T-helper 2 cell treated with Interferon-gamma antibody and Interleukin-4, amounts not matched to agents 5 μg/mL and 100 μg/mL, for 36 hours (primary cell): ENCODE data around the gene AKAP17A.
A peak's percentile ranks its signal among the peaks of the same experiment; 100 is the strongest.

Experiments used
- DNase-seq: peaks from one replicate; pipeline ENCODE4 v3.0.0; 2021; ENCODE audit warnings: low spot score
- H3K27ac Mint-ChIP-seq: one replicate; pipeline ENCODE4 v1.8.0; 2021; ENCODE audit warnings: mild to moderate bottlenecking, mixed read lengths
- H3K27me3 Mint-ChIP-seq: one replicate; pipeline ENCODE4 v1.8.0; 2021; ENCODE audit warnings: low read depth, mixed read lengths
- H3K36me3 Mint-ChIP-seq: one replicate; pipeline ENCODE4 v1.8.0; 2021; ENCODE audit warnings: low read depth, mixed read lengths
- H3K4me1 Mint-ChIP-seq: one replicate; pipeline ENCODE4 v1.8.0; 2021; ENCODE audit warnings: low read depth, mixed read lengths
- H3K4me3 Mint-ChIP-seq: one replicate; pipeline ENCODE4 v1.8.0; 2022; ENCODE audit warnings: mild to moderate bottlenecking, moderate library complexity, mixed read lengths
- H3K9me3 Mint-ChIP-seq: one replicate; pipeline ENCODE4 v1.8.0; 2021; ENCODE audit warnings: mixed read lengths

The AKAP17A gene

DNA sequence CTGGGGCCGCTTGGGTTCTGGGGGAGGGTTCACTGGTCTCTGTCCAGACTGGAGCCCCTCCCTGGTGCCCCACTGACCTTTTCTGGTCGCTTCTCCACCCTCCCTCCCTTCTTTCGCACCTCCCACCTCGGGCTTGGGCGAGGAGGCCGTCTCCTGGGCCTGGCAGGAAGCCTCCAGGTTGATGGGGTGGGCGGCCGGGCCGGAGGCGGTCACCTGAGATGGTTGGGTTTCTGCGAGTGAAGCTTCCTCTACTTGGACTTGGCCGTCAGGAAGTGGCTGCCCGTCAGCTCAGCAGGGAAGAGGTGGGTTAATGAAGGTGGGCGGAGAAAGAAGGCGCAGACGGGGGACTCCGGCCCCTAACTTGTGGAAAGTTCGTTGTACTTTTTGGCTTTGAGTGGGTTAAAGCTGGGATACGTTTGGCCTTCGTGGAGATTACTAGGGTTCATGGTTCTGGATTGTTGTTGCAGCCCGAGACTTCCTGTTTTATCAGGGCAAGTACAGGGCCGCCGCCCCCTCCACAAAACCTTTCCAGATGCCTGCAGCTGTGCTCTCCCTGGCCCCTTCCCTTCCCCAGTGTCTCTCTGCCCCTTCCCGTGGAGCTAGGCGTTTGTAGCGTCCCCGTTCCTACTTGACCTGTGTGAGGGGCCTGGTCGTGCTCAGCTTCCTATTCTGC is 1.2 kb downstream of the AKAP17A start:
- DNase-seq: peak; percentile 46
- Mint-ChIP-seq H3K4me1 (peaks cover 15% of the 10 kb centered on the region), H3K4me3 (peak overlapping the region; percentile 95), H3K9me3 (no peaks in the 10 kb centered on the region), H3K27ac (peak overlapping the region; percentile 91), H3K36me3 (peaks cover 44% of the 10 kb centered on the region), H3K27me3 (no peaks in the 10 kb centered on the region)

DNA sequence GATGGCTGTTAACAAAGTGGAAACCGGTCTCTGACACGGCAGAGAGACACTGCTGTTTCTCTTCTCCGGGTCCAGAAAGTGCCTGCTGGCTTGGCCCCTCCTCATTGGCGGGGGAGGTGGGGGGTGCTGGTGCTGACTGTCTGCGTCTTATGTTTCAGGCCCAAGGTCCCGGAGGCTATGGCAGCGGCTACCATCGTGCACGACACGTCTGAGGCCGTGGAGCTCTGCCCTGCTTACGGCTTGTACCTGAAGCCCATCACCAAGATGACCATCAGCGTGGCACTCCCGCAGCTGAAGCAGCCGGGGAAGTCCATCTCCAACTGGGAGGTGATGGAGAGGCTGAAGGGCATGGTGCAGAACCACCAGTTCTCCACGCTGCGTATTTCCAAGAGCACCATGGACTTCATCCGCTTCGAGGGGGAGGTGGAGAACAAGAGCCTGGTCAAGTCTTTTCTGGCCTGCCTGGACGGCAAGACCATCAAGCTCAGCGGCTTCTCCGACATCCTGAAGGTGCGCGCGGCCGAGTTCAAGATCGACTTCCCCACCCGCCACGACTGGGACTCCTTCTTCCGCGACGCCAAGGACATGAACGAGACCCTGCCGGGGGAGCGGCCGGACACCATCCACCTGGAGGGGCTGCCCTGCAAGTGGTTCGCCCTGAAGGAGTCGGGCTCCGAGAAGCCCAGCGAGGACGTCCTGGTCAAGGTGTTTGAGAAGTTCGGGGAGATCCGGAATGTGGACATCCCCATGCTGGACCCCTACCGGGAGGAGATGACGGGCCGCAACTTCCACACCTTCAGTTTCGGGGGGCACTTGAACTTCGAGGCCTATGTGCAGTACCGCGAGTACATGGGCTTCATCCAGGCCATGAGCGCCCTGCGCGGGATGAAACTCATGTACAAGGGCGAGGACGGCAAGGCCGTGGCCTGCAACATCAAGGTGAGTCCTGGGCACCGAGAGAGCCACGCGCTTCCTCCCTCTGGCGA is 2.2 kb downstream of the AKAP17A start:
- Mint-ChIP-seq H3K27ac (peak overlapping the region; percentile 85), H3K4me1 (peaks cover 15% of the 10 kb centered on the region), H3K9me3 (no peaks in the 10 kb centered on the region), H3K4me3 (peak overlapping the region; percentile 95), H3K36me3 (peaks cover 49% of the 10 kb centered on the region), H3K27me3 (no peaks in the 10 kb centered on the region)
- peak; percentile 4 for DNase-seq

DNA sequence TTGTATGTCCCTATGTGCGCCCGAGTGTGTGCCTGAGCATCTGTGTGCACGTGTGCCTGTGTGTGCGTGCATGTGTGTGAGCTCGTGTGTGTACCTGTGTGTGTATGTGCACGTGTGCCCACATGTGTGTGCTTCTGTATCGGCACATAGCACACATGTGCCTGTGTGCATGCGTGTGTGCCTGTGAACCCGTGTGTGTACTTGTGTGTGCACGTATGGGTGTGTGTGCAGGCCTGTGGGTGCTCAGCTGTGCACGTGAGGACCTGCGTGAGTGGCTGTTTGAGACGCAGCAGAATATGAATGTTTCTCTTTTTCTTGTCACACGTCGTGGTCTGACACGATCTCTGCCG is 4.3 kb downstream of the AKAP17A start:
- no peaks in the 10 kb centered on the region for H3K27me3 Mint-ChIP-seq
- peaks cover 10% of the 10 kb centered on the region for H3K4me1 Mint-ChIP-seq
- no peaks in the 10 kb centered on the region for H3K9me3 Mint-ChIP-seq
- H3K4me3 Mint-ChIP-seq: no peak overlapping the region
- peaks cover 60% of the 10 kb centered on the region for H3K36me3 Mint-ChIP-seq
- no peak overlapping the region for H3K27ac Mint-ChIP-seq
- no peak for DNase-seq

DNA sequence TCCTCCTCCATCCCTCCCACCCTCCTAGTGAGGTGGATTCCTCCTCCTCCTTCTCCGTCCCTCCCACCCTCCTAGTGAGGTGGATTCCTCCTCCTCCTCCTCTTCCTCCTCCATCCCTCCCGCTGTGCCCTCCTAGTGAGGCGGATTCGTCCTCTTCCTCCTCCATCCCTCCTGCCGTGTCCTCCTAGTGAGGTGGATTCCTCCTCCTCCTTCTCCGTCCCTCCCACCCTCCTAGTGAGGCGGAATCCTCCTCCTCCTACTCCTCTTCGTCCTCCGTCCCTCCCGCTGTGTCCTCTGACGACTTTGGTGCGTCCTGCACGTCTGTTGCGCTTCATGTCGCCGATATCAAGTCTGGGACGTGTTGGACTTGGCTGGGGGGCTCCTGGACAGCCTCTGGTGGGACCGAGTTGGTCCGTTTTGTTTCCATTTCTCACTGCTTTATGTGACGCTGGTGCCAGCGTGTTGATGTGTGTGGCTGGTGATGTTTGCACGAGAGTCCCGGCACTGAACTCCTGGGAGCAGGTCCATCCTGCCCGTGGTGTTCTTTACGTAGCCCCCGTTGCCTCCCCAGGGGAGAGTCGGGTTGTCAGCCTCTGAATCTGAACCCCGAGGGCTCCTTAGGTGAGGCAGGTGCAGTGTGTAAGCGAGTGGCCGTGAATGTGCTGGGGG is 5.4 kb downstream of the AKAP17A start:
- no peak overlapping the region for H3K4me3 Mint-ChIP-seq
- H3K4me1 Mint-ChIP-seq: peaks cover 8% of the 10 kb centered on the region
- H3K27ac Mint-ChIP-seq: no peak overlapping the region
- no peaks in the 10 kb centered on the region for H3K27me3 Mint-ChIP-seq
- H3K9me3 Mint-ChIP-seq: no peaks in the 10 kb centered on the region
- peaks cover 66% of the 10 kb centered on the region for H3K36me3 Mint-ChIP-seq
- DNase-seq: no peak

DNA sequence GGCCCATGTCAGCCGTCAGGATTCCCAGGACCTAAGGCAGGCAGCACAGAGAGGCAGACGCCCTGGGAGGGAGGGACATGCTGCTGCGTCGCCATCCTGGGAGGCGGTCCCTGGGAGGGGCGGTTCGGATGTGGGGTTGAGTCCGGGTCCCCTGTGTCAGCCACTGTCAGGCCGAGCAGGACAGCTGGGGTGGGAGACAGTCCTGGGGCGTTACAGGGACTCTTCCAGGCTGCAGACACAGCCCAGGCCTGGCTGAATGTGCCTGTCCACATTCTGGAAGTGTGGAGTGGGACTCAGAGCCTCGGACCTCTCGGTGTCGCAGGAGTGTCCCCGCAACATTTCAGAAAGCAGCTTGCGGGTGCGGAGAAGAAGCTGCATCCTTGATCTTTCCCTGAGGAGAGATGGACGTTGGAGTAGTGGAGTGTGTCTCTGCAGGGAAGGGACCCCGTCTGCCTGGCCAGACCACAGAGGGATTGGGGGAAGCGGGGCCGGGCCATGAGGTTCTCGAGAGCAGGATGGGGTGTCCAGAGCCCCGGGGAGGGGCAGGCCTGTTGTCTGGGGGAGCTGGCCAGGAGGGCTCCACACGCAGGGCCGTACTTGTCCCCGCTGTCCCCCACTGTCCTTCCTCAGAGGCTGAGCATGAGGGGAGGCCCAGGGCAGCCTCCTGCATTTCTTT is 6.1 kb downstream of the AKAP17A start:
- no peaks in the 10 kb centered on the region for H3K9me3 Mint-ChIP-seq
- H3K4me1 Mint-ChIP-seq: peaks cover 8% of the 10 kb centered on the region
- H3K27ac Mint-ChIP-seq: no peak overlapping the region
- no peaks in the 10 kb centered on the region for H3K27me3 Mint-ChIP-seq
- DNase-seq: peak; percentile 3
- H3K4me3 Mint-ChIP-seq: no peak overlapping the region
- peaks cover 68% of the 10 kb centered on the region for H3K36me3 Mint-ChIP-seq

DNA sequence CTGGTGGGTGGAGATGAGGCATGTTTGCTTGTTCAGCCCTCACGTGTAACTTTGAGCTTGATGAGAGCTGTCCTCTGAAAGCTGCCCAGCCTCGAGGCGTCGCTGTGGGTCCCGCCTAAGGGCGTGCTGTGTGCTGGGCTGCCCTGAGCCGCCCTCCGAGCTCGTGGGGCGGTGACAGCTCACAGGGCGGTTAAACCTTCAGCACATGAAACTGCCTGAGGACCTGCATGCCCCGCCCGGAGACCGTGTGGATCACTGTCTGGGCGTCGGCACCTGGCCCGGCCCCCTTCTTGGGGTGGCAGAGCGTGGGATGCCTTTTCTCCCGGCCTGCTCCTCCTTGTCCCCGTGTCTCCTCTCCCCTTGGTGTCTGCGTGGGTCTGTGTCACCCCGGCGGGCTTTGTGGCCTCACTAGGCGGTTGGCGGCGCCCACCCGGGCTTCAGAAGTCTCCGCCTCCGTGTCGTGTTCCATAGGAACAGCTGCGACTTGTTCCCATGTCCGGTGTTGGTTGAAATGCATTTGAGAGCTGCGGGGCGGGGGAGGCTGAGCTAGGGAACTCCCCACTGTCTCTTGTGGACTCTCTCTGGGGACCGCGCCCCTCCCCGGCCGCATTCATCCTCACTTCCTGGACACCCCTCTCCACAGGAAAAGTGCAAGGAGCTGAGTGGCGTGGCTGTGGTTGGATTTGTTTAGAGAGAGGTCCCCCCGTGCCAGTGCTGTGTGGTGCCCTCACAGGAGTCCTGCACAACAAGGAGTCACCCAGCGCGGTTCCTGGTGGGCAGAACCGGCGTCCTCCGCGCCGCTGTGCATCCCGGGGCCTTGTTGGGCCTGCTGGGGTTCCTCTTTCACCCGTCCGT is 6.8 kb downstream of the AKAP17A start:
- Mint-ChIP-seq H3K9me3 (no peaks in the 10 kb centered on the region), H3K4me1 (peaks cover under 1% of the 10 kb centered on the region), H3K36me3 (peaks cover 65% of the 10 kb centered on the region), H3K27me3 (no peaks in the 10 kb centered on the region), H3K27ac (peak overlapping the region; percentile 31), H3K4me3 (no peak overlapping the region)
- DNase-seq: peak; percentile 1

DNA sequence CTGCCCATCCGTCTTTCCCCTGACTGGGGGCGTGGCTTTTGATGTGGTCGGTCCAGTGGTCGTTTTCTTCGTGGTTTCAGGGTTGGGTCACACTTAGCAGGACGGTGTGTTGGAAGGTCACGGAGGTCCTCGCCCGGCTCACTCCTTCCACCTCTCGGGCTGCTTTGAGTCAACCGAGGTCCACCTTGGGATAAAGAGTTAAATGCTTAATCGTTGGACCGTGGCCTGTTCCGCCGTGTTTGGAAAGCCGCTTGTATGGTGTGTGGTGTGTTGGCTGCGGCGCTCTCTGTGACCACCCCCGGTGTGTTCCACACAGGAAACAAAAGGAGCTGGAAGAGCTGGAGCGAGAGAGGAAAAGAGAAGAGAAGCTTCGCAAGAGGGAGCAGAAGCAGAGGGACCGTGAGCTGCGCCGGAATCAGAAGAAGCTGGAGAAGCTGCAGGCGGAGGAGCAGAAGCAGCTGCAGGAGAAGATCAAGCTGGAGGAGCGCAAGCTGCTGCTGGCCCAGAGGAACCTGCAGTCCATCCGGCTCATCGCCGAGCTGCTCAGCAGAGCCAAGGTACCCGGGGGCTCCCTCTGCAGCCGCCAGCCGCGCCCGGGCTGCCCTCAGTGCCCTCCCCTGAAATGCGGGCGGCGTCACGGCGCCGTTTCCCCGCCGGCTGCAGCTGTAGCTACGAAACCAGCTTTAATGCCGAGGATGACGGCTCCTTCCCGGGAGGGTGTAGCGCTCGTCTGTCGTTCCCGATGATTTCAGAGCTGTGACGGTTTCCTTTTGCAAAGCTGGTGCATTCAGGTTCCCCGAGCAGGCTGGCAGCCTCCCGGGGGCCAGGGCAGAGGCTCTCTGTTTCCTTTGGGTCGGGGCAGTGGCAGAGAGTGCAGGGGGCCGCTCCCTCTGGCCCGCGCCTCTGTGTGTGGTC is 7.7 kb downstream of the AKAP17A start:
- H3K27ac Mint-ChIP-seq: no peak overlapping the region
- H3K9me3 Mint-ChIP-seq: no peaks in the 10 kb centered on the region
- DNase-seq: peak; percentile 3
- no peak overlapping the region for H3K4me3 Mint-ChIP-seq
- H3K27me3 Mint-ChIP-seq: no peaks in the 10 kb centered on the region
- no peaks in the 10 kb centered on the region for H3K4me1 Mint-ChIP-seq
- peaks cover 60% of the 10 kb centered on the region for H3K36me3 Mint-ChIP-seq

DNA sequence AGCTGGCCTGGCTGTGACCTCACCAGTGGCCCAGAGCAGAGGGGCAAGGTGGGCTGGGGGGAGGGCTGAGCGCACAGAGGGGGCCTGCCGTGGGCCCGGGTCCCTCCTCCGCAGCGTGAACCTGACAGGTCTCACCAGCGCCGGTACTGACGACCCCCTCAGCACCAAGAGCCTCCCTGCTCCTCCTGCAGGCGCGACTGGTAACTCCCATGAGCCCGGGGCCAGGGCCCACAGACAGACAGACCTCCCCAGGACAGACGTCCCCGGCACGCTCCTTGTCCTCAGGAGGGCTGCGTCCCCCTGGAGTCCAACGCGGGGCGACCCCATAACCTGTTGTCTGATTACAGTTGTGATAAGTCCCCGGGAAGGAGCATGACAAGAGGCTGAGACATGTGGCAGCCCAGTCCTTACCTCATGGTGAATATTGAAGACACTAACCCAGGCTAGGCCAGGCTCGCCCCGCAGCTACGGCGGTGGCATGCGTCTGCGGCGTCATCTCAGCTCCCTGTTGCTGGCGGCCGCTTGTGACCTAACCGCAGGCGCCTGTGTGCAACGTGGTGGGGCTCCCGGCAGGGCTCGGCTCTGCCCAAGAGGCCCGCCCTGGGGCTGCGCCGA is 8.5 kb downstream of the AKAP17A start:
- H3K9me3 Mint-ChIP-seq: no peaks in the 10 kb centered on the region
- no peaks in the 10 kb centered on the region for H3K27me3 Mint-ChIP-seq
- no peak for DNase-seq
- H3K4me3 Mint-ChIP-seq: no peak overlapping the region
- H3K27ac Mint-ChIP-seq: no peak overlapping the region
- peaks cover 60% of the 10 kb centered on the region for H3K36me3 Mint-ChIP-seq
- no peaks in the 10 kb centered on the region for H3K4me1 Mint-ChIP-seq

DNA sequence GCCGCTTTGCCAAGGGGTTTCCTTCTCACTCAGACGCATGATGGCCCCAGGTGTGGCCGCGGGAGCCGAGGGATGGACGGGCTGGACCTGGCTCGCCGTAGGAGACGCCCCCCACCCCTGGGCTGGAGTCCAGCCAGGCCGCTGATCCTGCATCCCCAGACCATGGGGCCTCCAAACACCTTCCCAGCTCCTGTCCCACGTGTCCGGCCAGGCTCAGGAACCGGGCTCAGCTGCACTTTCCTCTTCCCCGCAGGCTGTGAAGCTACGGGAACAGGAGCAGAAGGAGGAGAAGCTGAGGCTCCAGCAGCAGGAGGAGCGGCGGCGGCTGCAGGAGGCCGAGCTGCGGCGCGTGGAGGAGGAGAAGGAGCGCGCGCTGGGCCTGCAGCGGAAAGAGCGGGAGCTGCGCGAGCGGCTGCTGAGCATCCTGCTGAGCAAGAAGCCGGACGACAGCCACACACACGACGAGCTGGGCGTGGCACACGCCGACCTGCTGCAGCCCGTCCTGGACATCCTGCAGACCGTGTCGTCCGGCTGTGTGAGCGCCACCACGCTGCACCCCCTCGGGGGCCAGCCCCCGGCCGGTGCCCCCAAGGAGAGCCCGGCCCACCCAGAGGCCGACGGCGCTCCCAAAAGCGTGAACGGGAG is 9.1 kb downstream of the AKAP17A start:
- no peaks in the 10 kb centered on the region for H3K9me3 Mint-ChIP-seq
- H3K4me3 Mint-ChIP-seq: no peak overlapping the region
- H3K27ac Mint-ChIP-seq: no peak overlapping the region
- H3K27me3 Mint-ChIP-seq: no peaks in the 10 kb centered on the region
- H3K4me1 Mint-ChIP-seq: no peaks in the 10 kb centered on the region
- no peak for DNase-seq
- peaks cover 56% of the 10 kb centered on the region for H3K36me3 Mint-ChIP-seq

DNA sequence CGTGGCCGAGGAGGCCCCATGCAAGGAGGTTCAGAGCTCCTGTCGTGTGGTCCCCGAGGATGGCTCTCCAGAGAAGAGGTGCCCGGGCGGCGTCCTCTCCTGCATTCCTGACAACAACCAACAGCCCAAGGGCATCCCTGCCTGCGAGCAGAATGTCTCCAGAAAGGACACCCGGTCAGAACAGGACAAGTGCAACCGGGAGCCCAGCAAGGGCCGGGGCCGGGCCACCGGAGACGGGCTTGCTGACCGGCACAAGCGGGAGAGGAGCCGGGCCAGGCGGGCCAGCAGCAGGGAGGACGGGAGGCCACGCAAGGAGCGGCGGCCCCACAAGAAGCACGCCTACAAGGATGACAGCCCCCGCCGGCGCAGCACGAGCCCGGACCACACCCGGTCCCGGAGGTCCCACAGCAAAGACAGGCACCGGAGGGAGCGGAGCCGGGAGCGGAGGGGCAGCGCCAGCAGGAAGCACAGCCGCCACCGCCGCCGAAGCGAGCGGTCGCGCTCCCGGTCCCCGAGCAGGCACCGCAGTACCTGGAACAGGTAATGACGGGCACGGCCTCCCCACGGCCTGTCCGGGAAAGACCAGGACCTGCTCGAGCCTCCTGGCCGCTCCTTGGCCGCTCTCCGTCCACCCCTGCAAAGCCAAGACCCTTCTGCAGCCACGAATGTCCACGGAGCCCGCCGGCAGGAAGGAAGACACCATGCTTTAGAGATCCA is 9.8 kb downstream of the AKAP17A start:
- H3K4me1 Mint-ChIP-seq: no peaks in the 10 kb centered on the region
- peak; percentile 2 for DNase-seq
- H3K4me3 Mint-ChIP-seq: no peak overlapping the region
- no peaks in the 10 kb centered on the region for H3K27me3 Mint-ChIP-seq
- no peaks in the 10 kb centered on the region for H3K9me3 Mint-ChIP-seq
- H3K27ac Mint-ChIP-seq: no peak overlapping the region
- H3K36me3 Mint-ChIP-seq: peaks cover 53% of the 10 kb centered on the region

DNA sequence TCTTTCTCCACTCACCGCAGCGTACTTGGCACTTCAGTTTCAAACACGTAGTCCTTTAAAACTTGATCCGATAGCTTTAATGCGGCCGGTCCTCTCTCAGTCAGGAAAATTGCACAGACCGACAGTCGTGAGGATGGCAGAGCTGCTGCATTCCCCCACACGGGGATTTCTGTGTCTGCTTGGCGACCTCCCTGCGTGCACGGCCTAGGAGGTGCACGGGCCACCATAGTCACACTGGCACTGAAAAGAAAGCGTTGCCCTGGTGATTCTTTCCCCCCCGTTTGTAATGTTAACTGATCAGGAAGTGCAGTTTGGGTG is 10.3 kb downstream of the AKAP17A start:
- H3K27me3 Mint-ChIP-seq: no peaks in the 10 kb centered on the region
- H3K27ac Mint-ChIP-seq: no peak overlapping the region
- H3K36me3 Mint-ChIP-seq: peaks cover 53% of the 10 kb centered on the region
- no peak for DNase-seq
- no peaks in the 10 kb centered on the region for H3K4me1 Mint-ChIP-seq
- no peaks in the 10 kb centered on the region for H3K9me3 Mint-ChIP-seq
- H3K4me3 Mint-ChIP-seq: no peak overlapping the region
